ENCODE results near the gene TMEM156.

DNA sequence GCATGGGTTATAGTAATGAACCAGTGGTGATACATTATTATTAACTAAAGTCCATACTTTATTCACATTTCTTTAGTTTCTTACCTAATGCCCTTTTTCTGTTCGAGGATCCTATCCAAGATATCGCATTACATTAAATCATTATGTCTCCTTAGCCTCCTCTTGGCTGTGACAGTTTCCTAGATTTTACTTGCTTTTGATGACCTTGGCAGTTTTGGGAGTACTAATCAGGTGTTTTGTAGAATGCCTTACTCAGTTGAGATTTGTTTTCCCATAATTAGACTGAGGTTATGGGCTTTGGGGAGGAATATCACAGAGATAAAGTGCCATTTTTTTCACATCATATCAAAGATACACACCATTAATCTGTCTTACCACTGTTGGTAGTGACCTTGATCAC is 34.8 kb upstream of the TMEM156 start:
- TF ChIP-seq, protein P1, sequence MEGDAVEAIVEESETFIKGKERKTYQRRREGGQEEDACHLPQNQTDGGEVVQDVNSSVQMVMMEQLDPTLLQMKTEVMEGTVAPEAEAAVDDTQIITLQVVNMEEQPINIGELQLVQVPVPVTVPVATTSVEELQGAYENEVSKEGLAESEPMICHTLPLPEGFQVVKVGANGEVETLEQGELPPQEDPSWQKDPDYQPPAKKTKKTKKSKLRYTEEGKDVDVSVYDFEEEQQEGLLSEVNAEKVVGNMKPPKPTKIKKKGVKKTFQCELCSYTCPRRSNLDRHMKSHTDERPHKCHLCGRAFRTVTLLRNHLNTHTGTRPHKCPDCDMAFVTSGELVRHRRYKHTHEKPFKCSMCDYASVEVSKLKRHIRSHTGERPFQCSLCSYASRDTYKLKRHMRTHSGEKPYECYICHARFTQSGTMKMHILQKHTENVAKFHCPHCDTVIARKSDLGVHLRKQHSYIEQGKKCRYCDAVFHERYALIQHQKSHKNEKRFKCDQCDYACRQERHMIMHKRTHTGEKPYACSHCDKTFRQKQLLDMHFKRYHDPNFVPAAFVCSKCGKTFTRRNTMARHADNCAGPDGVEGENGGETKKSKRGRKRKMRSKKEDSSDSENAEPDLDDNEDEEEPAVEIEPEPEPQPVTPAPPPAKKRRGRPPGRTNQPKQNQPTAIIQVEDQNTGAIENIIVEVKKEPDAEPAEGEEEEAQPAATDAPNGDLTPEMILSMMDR (IDR thresholded peaks at IDR 0.05), result no peak
- TF ChIP-seq POLR2AphosphoS5 (IDR thresholded peaks at IDR 0.05) (no peak), POLR2A (IDR thresholded peaks at IDR 0.05) (no peak)

All from upper lobe of left lung (tissue), 4 donors.